ENCODE results near the gene EDARADD.

Gene EDARADD

GRCh38 chr1:236392182-236392581 lies 1.9 kb upstream of the EDARADD start:
- FAIRE-seq (no peak), DNase-seq (ENCODE audit: low spot score) (no peak)

DNA sequence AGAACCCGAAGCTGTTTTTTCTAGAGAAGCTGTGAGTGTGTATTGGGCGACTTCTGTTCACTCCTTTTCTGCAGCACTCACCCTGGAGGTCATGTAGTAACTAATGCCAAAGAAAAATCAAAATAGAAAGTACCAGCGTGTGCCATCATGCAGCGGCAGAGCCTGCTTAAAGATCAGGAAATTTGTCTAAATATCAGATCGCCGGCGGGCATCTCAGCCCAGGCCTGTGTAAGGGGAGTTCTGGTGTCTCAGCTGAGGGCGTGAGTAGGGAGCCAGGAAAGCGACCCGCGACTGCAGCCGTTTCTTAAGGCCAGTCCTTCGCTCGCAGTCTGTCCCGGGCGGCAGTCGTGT lies 768 bp downstream of the EDARADD start:
- DNase-seq (ENCODE audit: low spot score) (no peak), FAIRE-seq (no peak)

DNA sequence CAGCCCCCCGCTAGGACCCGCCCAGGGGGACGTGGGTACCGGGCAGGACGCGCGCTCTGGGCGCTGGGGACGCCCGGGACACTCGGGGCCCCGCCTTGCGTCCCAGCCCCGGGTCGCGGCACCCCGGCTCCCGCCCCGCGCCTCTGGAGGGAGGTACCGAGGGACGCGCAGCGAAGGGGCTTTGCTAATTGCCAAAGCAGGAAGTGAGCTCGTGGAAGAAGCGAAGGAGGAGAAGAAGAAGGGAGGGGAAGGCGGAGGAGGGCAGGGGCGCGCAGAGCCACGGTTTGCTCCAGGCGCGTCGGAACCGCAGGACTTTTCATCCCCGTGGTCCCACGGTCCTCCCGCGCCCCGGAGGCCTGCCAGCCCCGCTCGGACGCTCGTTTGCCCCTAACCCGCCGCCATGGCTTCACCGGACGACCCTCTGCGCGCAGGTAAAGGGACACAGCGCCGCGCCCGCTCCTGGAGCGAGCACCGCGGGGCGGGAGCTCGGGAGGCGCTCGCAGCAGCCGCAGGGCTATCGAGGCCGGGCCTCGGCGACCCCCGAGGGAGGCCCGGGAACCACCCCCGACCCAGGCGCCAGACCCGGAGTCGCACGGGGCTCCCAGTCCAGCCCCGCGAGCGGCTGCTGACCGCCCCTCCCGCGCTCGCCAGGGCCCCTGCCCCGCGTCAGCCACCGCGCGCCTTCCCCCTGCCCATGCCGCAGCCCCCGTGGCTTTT lies 1.3 kb downstream of the EDARADD start:
- FAIRE-seq (no peak), DNase-seq (ENCODE audit: low spot score) (no peak)

DNA sequence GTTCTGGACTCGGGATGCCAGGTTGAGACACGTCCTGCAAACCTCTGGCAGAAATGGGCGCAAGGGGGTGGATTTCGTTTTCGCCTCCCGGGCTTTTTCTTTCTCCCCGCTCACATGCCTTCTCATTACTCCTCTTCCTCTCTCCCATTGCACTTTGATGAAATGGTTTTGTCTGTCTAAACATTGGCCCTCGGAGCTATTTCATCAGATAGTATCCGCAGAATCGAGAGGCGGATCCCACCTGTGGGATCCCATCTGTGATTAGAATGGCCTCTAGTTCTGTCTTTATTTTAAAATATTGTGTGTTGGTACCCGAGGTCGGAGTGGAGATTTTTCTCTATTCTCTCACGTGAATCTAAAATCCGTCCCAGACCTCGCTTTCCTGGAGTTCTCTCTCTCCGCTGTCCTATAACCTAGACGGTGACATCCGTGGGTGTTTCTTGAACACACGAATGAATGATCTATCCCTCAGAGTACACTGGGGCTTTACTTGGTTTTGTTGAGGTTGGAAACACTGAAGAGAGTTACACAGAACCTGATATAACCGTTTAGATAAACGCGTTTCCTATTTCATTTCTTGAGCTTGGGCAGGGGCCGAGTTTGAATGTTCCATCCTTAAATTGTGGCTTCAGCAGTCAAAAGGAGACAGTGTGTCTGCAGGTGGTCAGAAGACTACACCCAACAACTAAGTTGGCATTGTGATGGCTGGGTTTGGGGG lies 2.0 kb downstream of the EDARADD start:
- DNase-seq (ENCODE audit: low spot score), result no peak
- no peak for FAIRE-seq

GRCh38 chr1:236396665-236397043 lies 2.6 kb downstream of the EDARADD start:
- FAIRE-seq (no peak), DNase-seq (ENCODE audit: low spot score) (no peak)

DNA sequence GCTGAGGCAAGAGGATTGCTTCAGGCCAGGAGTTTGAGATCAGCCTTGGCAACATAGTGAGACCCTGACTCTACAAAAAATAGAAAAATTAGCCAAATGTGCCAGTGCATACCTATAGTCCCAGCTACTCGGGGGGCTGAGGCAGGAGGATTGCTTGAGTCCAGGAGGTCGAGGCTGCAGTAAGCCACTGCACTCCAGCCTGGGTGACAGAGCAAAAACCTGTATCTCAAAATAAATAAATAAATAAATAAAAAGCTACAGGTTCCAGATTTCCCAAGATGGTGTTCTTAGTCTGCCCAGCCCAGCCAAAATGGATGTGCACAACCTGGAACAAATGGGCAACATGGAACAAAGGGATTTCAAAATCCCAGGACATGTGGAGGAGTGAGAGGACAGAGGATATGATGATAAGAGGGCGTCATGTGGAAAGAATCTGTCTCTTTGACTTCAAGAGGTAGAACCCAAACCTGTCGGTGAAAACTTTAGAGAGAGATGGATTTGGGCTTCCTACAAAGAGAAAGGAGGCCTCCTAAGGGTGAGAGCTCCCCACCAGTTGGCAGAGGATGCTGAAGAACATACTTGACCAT lies 3.2 kb downstream of the EDARADD start:
- no peak for DNase-seq (ENCODE audit: low spot score)
- FAIRE-seq, result no peak

GRCh38 chr1:236398538-236398937 lies 4.5 kb downstream of the EDARADD start:
- FAIRE-seq (no peak), DNase-seq (ENCODE audit: low spot score) (no peak)

GRCh38 chr1:236400061-236400603 lies 6.0 kb downstream of the EDARADD start:
- FAIRE-seq (no peak), DNase-seq (ENCODE audit: low spot score) (no peak)

GRCh38 chr1:236401698-236402097 lies 7.6 kb downstream of the EDARADD start:
- FAIRE-seq, result no peak

GRCh38 chr1:236403905-236404696 lies 10.0 kb downstream of the EDARADD start:
- no peak for DNase-seq (ENCODE audit: low spot score)
- FAIRE-seq, result no peak

More at GRCh38 chr1:236401698-236402097, 7.6 kb downstream of the EDARADD start:
- DNase-seq (ENCODE audit: low spot score), result no peak

DNA sequence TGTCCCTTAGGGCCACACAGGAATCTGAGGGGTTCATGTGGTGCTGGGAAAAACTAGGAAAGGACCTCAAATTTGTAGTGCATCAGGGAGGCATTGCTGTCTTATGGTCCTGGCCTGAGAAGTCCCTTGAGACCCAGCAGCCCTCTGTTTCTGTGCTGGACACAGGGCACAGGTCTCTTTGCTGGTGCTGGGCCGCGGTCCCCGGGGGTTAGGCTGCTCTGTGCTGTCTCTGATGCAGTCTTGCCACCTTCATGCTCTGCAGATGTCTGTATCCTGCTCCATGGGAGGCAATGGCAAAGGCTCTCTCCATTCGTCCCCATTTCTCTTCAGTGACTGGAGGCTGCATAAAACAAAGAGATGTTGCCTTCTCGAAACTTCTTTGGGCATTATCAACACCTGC lies 13.0 kb downstream of the EDARADD start:
- DNase-seq (ENCODE audit: low spot score) (no peak), FAIRE-seq (no peak)

- DNase-seq (ENCODE audit: low spot score) (no peak), FAIRE-seq (no peak)
These were observed 19.6 kb downstream of the EDARADD start for GRCh38 chr1:236413688-236414087.

- DNase-seq (ENCODE audit: low spot score) (no peak), FAIRE-seq (no peak)
These were observed 22.1 kb downstream of the EDARADD start for GRCh38 chr1:236416165-236416564.

- FAIRE-seq, result no peak
- DNase-seq (ENCODE audit: low spot score), result no peak
These were observed 23.2 kb downstream of the EDARADD start for GRCh38 chr1:236417336-236417735.

DNA sequence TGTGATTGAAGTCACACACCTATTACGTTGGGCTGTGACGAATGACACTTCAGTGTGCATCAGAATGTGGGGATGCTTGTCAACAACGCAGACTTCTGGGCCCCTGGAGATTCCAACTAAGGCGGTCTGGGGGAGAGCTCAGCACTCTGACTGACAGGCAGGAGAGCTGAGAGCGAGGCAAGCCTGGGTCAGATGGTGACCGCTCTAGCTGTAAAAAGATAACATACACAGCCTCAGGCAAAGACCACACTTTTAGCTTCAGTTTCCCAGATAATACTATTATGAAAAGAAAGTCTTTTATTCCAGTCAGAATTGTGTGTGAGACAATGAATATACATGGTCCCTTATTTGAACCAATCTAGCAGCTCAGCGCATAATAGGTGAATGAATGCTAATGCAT lies 25.4 kb downstream of the EDARADD start:
- DNase-seq (ENCODE audit: low spot score), result no peak
- FAIRE-seq, result no peak

DNA sequence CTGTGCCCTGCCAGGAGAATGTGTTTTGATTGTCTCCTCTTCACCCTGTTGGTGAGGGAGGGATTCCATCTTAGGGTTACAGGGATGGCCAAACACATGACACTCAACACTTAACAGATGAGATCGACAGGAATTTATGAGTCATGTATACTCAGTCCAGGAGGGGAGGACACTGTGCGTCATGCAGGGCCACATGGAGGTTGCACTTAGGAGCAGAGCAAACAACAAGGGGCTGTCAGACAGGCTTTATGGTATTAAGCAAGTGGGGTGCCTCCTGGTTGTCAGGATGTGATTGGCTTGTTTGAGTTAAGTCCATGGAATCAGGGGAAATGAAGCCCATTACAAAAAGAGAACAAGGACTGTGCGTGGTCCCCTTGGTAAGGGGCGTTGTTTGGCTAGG lies 26.9 kb downstream of the EDARADD start:
- no peak for FAIRE-seq
- peak; percentile 60 for DNase-seq (ENCODE audit: low spot score)

GRCh38 chr1:236421850-236422516 lies 27.9 kb downstream of the EDARADD start:
- FAIRE-seq (no peak), DNase-seq (ENCODE audit: low spot score) (no peak)

- no peak for DNase-seq (ENCODE audit: low spot score)
- FAIRE-seq, result no peak
These were observed 28.4 kb downstream of the EDARADD start for GRCh38 chr1:236422517-236422876.

DNA sequence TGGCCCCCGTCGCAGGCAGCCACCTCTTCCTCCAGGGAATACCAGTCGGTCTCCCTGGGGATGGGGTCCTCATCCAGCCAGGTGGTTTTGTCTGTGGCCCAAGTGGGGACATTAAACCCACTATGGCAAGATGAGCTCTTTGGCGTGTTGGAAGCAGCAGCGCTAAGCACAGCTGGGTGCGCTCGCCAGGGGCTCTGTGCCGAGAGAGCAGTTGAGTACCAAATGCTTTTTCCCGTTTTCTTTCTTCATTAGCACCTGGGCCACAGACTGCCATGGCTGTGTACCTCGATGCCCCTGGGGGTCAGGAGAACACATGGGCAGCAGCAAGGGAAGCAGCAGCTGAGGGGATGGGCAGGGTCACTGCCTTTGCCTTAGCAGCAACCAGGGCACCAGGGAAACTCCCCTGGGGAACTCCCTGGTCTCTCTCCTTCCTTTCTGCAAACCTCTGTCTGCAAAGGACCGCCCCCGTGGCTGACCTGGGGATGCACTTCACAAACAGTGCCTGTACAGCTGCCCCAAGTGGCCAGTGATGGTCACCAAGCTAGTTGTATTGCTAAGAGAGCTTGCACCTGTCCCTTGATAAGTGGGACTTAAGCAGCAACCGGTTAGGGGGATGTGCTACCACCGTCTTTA lies 31.1 kb downstream of the EDARADD start:
- no peak for FAIRE-seq
- DNase-seq (ENCODE audit: low spot score), result no peak

DNA sequence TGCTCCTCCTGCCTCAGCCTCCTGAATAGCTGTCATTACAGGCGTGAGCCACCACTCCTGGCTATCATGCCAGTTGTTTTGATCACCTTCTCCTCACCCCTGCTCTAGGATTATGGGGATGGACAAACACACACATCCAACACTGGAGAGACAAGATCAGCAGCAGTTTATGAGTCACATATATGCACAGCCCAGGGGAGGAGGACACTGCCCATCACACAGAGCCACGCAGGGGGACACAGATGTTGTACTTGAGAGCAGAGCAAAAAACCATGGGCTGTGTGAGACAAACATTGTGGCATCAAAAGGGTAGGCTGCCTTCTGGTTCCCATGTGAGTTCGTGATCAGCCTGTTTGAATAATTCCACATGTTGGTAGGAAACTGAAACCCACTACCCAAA lies 32.1 kb downstream of the EDARADD start:
- FAIRE-seq, result no peak
- DNase-seq (ENCODE audit: low spot score), result no peak
